Middle frontal gyrus (tissue), 1 donor: Measurements from ENCODE around the gene NRP1.
A peak's percentile ranks its signal among the peaks of the same experiment; 100 is the strongest.

Experiments used
- DNase-seq: peaks from one replicate; pipeline ENCODE4 v3.0.0-alpha.2; 2015; ENCODE audit warnings: low spot score; ENCODE audit errors: extremely low spot score

NRP1 gene

GRCh38 chr10:33350041-33350440 lies 15.6 kb upstream of the NRP1 start:
- no peak for DNase-seq

GRCh38 chr10:33349268-33349667 lies 14.8 kb upstream of the NRP1 start:
- no peak for DNase-seq

- DNase-seq: no peak
Measured at GRCh38 chr10:33347211-33347610, 12.7 kb upstream of the NRP1 start.

DNA sequence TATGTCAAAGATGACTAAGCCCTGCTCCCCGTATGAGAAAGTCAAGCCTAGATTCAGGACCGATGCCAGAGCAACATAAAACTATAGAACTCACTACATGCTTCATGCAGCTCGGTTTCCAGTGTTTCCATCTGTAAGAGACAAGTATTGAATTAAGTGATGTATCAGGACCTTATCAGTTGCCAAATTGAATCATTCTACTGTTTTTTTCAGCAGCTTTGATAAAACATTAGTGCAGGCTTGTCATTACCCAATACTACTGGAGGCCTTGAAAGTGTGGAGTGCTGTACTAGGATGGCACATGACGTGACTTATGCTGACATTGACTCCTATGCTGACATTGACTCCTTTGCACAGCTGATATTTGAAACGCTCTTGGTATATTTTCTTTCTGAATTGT lies 10.8 kb upstream of the NRP1 start:
- DNase-seq: no peak

DNA sequence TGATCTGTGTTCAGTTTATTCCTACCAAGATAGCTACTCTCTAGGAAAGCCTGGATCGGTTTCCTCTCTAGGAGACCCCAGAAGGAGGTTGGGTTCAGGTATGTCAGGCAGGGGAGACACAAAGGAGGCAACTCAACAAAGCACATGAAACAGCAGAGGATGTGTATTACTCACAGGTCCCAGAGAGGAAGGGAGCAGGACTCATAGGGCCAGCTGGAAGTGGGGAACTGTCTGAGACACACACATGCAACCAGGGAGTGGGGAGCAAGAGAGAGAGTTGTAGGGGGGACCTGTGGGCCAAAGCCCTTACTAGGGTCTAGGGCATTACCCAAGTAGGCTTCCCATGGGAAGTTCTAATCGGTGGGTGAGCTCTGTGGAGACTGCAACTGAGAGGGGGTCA lies 10.2 kb upstream of the NRP1 start:
- no peak for DNase-seq

DNA sequence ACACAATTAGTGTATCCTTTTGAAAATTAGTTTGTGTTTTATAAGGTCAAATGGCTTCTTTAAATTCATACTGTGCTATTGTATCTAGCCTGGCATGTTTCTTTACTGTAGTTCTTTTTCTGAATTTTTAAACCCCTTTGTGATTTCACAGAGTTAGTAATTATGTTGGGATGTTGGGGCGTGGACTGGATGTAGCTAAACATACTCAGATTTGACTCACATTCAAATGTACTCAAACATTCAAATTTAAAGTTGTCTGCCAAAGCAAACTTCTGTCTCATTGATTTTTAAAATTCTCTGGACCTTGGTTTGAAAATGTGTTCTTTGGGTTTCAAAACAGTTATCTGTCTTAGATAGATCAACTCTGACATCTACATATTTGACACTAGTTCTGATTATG lies 7.2 kb upstream of the NRP1 start:
- DNase-seq: no peak

DNA sequence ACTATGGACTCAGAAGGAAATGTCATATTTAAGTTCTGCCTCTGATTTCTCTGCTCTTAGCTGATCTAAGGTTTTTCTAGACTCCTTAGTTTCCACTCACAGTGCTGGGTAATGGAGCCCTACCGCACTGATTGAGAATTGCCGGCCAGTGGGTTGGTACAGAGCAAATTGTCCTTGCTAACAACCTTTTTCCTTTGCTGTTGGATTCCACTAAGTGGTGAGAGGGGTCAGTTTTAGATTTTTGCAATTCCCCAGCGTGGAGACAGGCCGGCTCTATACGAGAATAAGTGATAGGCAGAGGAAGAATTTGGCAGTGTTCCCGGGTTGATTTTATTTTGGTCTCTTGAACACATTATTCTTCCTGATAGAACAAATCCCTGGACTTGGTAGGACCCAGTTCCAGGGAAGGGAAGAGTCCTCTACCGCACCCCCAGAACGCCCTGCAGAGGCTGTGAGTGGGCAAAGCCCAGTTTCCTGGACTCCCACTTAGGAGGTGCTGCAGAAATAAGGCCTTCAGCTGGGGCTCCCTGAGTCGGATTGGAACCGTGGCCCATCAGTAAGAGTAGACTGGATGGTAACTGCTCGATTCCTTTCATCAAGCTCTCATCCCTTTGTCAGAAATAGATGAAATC lies 3.0 kb upstream of the NRP1 start:
- DNase-seq: no peak

DNA sequence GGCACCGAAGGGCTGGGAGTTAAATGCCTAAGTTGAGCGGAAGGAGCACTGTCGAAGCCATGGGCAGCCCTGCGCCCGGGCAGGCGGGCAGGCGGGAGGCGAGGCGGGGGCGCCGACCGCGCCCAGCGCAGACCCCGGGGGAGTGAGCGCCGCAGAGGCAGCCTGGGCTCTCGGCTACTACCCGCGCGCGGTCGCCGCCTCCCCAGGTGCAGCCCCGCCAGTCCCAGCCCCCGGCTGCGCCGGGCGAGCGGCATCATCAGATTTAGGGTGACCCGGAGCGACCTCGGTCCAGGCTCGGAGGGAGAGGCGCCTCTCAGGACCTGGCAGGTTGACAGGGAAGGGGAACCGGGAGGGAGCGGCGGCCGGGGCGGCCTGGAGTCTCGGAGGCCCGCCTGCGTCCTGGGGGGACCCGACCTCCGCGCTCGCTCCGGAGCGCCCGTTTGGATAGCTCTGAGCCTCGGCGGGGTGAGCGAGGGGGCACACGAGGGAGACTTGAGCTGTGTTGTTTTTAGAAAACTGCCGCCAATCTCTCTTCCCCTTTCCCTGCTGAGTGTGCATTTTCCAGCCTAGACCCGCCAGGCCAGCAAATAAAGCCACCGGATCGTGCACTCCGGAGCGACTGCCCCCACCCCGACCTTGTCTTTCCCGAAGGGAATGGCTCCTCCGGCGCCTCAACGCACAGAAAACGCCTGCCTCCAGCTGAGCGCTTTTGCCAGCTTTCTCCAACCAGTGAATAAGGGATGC lies 2.3 kb upstream of the NRP1 start:
- no peak for DNase-seq

DNA sequence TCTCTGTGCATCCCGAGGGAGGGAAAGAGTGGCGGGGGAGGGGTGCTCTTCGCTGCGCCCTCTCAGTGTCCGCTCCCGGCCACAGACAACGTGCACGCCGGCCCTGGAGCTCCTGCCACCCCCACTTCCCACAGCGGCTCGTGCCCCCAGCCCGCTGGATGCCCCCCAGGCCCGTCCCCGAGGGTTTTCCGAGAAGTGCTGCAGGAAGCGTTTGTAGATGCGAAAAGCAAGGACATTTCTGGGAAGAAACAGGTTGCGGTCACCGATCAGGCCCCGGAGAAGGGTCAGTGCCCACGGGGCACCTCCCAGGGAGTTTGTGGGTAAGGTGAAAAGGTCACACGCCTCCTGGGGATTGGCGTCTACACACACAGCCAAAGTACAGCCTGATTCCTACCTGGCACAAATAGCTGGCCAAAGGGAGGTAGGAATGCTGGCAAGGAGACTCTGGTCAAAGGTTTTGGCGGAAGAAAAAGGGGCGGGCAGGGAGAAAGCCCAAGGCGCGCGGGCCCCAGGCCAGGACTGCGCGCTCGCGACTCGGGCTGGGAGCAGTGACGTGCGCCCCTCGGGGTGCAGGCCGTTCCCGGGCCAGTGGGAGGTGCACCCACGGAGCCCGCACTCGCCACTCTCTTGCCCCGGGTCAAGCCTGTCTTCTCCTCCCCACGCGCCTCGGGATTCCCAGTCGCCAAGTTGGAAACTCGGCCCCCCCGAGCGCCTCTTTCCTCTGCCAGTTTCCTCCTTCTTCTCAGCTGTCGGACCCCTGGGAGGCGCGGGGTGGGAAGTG lies 1.5 kb upstream of the NRP1 start:
- no peak for DNase-seq

DNA sequence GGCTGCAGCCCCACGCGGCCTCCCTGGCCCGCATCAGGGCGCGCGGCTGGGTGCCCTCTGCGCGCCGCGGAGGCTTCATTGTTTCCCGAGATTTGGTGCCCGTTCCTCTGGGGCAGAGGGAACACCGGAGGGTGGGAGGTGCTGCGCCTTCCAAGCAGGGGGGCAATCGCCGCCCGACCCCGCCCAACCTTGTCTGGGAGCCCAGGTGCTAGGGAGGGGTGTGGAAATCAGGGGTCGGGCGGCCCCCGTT lies 1.0 kb upstream of the NRP1 start:
- DNase-seq: no peak

- no peak for DNase-seq
Measured at GRCh38 chr10:33334805-33335550, 511 bp upstream of the NRP1 start.

DNA sequence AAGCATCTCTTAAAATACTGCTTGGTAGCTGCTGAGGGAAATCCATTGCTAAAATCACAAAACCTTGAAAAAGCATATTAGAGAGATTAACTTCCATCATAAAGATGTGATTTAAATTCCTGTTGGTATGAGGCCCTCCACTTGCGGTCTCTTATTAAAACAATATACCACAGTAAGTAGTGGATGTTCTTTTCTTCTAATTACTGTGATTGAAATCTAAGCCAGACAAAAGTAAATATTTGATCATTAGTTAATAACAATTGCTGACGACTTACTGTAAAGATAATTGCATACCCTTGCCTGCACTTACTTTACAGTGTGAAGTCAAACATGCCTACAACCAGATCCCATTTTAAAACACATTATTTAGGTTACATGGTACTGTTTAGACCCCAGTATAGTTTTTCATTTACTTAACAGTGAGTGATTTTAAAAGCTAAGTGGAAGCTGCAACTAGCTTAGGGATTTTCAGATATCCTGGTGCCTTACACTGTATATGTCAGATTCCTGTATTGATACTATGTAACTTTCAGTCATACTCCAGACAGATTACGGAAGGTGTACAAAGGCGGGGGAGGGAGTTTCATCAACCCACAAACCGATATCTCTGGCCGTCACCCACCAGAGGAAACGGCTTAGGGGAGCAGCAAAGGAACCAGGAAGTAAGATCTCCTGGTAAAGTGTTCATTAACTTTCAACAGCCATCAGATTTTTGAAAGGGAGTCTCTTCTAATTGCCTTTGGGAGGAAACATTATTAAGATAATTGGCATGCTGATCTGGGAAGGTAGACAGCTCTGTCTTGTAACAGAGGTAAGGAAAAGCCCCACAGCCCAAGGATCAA lies 986 bp downstream of the NRP1 start:
- DNase-seq: no peak

- no peak for DNase-seq
Measured at GRCh38 chr10:33332183-33333065, 2.0 kb downstream of the NRP1 start.

DNA sequence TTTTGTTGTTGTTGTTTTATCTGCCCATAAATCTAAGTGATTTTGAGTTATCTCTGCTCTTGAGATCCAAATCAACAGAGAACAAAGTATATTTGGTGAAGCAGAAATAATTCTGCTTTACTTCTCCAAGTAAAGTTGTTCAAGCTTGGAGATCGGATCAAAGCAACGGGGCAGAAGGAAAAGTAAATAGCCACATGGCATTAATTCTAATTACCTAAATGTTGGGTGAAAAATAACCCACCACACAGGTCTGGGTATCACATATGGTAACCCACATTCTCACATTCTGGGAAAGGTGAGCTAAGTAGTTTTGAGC lies 3.1 kb downstream of the NRP1 start:
- DNase-seq: no peak

GRCh38 chr10:33330543-33331378 lies 3.7 kb downstream of the NRP1 start:
- peak; percentile 70 for DNase-seq

DNA sequence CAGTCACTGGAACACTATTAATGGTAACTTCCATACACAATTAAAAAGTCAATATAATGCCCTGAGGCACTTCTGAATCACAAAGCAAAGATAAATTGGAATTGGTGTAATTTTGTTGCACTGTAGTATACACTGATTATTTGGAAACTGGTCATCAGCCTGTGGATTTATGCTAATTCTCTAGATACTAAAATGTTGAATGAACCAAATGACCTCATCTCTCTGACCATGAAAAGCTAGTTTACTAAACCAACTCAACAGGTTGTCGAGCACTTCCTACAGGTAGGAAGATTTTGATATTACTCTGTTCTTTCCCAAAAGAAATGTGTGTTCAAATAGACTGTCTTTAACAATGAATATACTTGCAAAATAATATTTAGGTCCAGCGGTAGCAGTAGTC lies 5.3 kb downstream of the NRP1 start:
- DNase-seq: no peak

DNA sequence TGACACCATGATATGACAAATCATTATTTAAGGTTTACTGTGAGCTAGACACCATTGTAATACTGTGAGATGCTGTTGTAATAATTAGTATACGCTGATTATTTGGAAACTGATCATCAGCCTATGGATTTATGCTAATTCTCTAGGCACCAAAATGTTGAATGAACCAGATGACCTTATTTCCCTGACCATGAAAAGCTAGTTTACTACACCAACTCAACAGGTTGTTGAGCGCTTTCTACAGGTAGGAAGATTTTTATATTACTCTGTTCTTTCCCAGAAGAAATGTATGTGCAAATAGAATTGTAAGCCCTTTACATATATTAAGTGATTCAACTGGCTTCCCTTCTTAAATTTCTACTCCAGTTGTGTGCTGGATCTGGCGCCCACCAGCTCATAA lies 6.2 kb downstream of the NRP1 start:
- DNase-seq: no peak

GRCh38 chr10:33327751-33328150 lies 6.7 kb downstream of the NRP1 start:
- no peak for DNase-seq

GRCh38 chr10:33326933-33327332 lies 7.5 kb downstream of the NRP1 start:
- DNase-seq: no peak
